ENCODE measurements around the gene CACNG4. TPM values are rescaled to one million over a fixed set of nuclear protein-coding genes. Genes with fewer than 3 reads are reported as not detected.
"Not testable (repeated sequence)": the region's sequence is repeated elsewhere in the genome, so short reads cannot be mapped to it uniquely, and the experiment has no call there.

The CACNG4 gene
- total and polyA plus RNA-seq, 11 donors = 0.08 to 0.88 (median 0.33) TPM; not detected in 8

- no peaks in the 10 kb centered on the region for H3K4me1 ChIP-seq
- ATAC-seq = no peak
- no peak for TF ChIP-seq POLR2A (IDR thresholded peaks at IDR 0.05)
- no peak for TF ChIP-seq CTCF (IDR thresholded peaks at IDR 0.05)
- DNase-seq = no peak
- no peak overlapping the region for H3K27ac ChIP-seq
- intact Hi-C loops (cut with DNase I) = no loop called here
- WGBS, 4 donors = 31 to 55% (median 50%) methylated on average over 5 of the region's 5 CpGs
- H3K4me3 ChIP-seq = no peak overlapping the region
- H3K9me3 ChIP-seq = no peaks in the 10 kb centered on the region
- no peaks in the 10 kb centered on the region for H3K27me3 ChIP-seq
- no peaks in the 10 kb centered on the region for H3K36me3 ChIP-seq
These were observed 74.4 kb downstream of the CACNG4 start for GRCh38 chr17:67038861-67039365.

- intact Hi-C loops (cut with DNase I) = no loop called here
- peaks cover 0 to 4% (median 0%) of the 10 kb centered on the region in 12 donors for H3K4me1 ChIP-seq
- H3K27me3 ChIP-seq = no peaks in the 10 kb centered on the region
- no peaks in the 10 kb centered on the region for H3K36me3 ChIP-seq
- H3K4me3 ChIP-seq = no peak overlapping the region
- WGBS, 4 donors = 84 to 91% (median 86%) methylated on average over 6 of the region's 6 CpGs
- DNase-seq = no peak
- no peak overlapping the region for H3K27ac ChIP-seq
- H3K9me3 ChIP-seq = no peaks in the 10 kb centered on the region
- no peak for ATAC-seq
- TF ChIP-seq POLR2A (IDR thresholded peaks at IDR 0.05) (no peak), CTCF (IDR thresholded peaks at IDR 0.05) (no peak)
These were observed 76.1 kb downstream of the CACNG4 start for GRCh38 chr17:67040652-67041051.

GRCh38 chr17:67041119-67041518 lies 76.6 kb downstream of the CACNG4 start:
- intact Hi-C loops (cut with DNase I); H3K4me3 ChIP-seq; ATAC-seq; H3K9me3 ChIP-seq; H3K36me3 ChIP-seq; H3K4me1 ChIP-seq; DNase-seq; H3K27ac ChIP-seq; H3K27me3 ChIP-seq: not testable (repeated sequence)
- WGBS, 4 donors = 89 to 94% (median 92%) methylated on average over 5 of the region's 5 CpGs

- Histone ChIP-seq H3K9me3 (no peaks in the 10 kb centered on the region), H3K4me1 (peaks cover 0 to 4% (median 0%) of the 10 kb centered on the region in 12 donors), H3K4me3 (no peak overlapping the region), H3K27ac (no peak overlapping the region), H3K36me3 (no peaks in the 10 kb centered on the region), H3K27me3 (no peaks in the 10 kb centered on the region)
- DNase-seq (no peak), ATAC-seq (no peak)
- intact Hi-C loops (cut with DNase I) = no loop called here
- TF ChIP-seq POLR2A (IDR thresholded peaks at IDR 0.05) (no peak), CTCF (IDR thresholded peaks at IDR 0.05) (no peak)
- 79 to 88% (median 81%) methylated on average over 7 of the region's 7 CpGs for WGBS, 4 donors
These were observed 77.0 kb downstream of the CACNG4 start for GRCh38 chr17:67041531-67041930.

All from heart left ventricle (tissue), 16 donors.